ENCODE measurements around the gene LRMDA. TPM values are rescaled to one million over a fixed set of nuclear protein-coding genes. Genes with fewer than 3 reads are reported as not detected.

LRMDA gene
- total RNA-seq, 1 experiment from 2014 or later, result 4.8 TPM

DNA sequence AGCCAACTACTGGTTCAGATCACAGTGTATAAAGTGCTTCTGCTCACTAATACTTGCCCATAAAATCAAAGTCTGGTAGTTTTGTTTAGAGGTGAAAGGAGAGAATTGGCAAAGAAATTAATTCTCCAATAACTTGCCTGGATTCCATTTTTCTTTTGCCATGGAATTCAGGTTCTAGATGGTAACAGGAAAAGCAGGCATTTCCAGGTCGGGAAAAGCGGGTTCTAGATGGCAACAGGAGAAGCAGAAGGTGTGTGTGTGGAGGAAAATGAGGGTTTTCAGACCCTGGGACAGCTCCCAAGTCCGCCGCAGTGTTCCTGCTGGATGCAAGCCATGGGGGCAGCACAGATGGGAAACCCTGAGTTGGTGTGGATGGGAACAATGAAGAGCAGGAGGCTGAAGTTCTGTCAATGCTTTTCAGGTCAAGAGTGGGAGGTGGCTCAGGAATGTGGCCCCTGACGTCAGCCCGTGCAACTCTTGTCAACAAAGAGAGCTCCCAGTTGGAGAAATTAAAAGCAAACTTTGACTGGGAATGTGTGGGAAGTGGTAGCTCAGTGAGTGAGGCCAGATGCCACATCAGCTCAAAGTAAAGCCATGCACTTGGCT is 696.7 kb downstream of the LRMDA start:
- intact Hi-C loops (cut with micrococcal nuclease), result no loop called here
- H3K27ac ChIP-seq (ENCODE audit: low read depth, low read length), result no peak overlapping the region
- ChIA-PET POLR2A (no interaction called here), RAD21 (ENCODE audit: low non-redundant PET in 1 of 2, low total read pairs in 2 of 2, uncharacterized antibody in 2 of 2, unreplicated experiment in 2 of 2) (no interaction called here), CTCF (no interaction called here)
- no TSS peak for BruUV-seq (replicated peaks)
- no peaks in the 10 kb centered on the region for H3K9me3 ChIP-seq (ENCODE audit: control insufficient read depth in 1 of 2, insufficient read depth in 1 of 2, low read depth in 1 of 2, low read length in 2 of 2)
- no peak overlapping the region for H3K4me3 ChIP-seq (replicated peaks in 1 of 2; ENCODE audit: low read depth in 1 of 2, low read length in 2 of 2)
- no peak overlapping the region for H2AFZ ChIP-seq (ENCODE audit: low read depth, low read length, poor library complexity, severe bottlenecking)
- H3K4me2 ChIP-seq (ENCODE audit: low read length), result no peak overlapping the region
- H3K4me1 ChIP-seq (ENCODE audit: control insufficient read depth in 1 of 2, insufficient read depth in 2 of 2, low read length in 2 of 2), result no peaks in the 10 kb centered on the region
- H3K79me2 ChIP-seq (ENCODE audit: insufficient read depth, low read length), result no peaks in the 10 kb centered on the region
- DNase-seq (ENCODE audit: low read depth, low spot score), result no peak
- H3K9me2 ChIP-seq (ENCODE audit: insufficient read depth), result no peaks in the 10 kb centered on the region
- no peak overlapping the region for H3K9ac ChIP-seq (ENCODE audit: low read length)
- no peaks in the 10 kb centered on the region for H3K36me3 ChIP-seq (ENCODE audit: control insufficient read depth in 1 of 2, insufficient read depth in 2 of 2, low read length in 2 of 2)
- TF ChIP-seq CBX3 (IDR thresholded peaks at IDR 0.05; ENCODE audit: low read depth), result no peak
- no peak for TF ChIP-seq EGR1 (IDR thresholded peaks at IDR 0.05; ENCODE audit: low read depth)
- TF ChIP-seq, protein P1, sequence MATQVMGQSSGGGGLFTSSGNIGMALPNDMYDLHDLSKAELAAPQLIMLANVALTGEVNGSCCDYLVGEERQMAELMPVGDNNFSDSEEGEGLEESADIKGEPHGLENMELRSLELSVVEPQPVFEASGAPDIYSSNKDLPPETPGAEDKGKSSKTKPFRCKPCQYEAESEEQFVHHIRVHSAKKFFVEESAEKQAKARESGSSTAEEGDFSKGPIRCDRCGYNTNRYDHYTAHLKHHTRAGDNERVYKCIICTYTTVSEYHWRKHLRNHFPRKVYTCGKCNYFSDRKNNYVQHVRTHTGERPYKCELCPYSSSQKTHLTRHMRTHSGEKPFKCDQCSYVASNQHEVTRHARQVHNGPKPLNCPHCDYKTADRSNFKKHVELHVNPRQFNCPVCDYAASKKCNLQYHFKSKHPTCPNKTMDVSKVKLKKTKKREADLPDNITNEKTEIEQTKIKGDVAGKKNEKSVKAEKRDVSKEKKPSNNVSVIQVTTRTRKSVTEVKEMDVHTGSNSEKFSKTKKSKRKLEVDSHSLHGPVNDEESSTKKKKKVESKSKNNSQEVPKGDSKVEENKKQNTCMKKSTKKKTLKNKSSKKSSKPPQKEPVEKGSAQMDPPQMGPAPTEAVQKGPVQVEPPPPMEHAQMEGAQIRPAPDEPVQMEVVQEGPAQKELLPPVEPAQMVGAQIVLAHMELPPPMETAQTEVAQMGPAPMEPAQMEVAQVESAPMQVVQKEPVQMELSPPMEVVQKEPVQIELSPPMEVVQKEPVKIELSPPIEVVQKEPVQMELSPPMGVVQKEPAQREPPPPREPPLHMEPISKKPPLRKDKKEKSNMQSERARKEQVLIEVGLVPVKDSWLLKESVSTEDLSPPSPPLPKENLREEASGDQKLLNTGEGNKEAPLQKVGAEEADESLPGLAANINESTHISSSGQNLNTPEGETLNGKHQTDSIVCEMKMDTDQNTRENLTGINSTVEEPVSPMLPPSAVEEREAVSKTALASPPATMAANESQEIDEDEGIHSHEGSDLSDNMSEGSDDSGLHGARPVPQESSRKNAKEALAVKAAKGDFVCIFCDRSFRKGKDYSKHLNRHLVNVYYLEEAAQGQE (IDR thresholded peaks at IDR 0.05; ENCODE audit: low read depth), result no peak
- TF ChIP-seq SRF (IDR thresholded peaks at IDR 0.05; ENCODE audit: low read depth), result no peak
- TF ChIP-seq RAD21 (IDR thresholded peaks at IDR 0.05; ENCODE audit: low read depth), result no peak
- no peak for TF ChIP-seq SIN3A (IDR thresholded peaks at IDR 0.05; ENCODE audit: low read depth)
- TF ChIP-seq ZNF274 (IDR thresholded peaks at IDR 0.05; ENCODE audit: low read depth, low read length), result no peak
- TF ChIP-seq, protein P2, sequence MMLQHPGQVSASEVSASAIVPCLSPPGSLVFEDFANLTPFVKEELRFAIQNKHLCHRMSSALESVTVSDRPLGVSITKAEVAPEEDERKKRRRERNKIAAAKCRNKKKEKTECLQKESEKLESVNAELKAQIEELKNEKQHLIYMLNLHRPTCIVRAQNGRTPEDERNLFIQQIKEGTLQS (IDR thresholded peaks at IDR 0.05), result no peak
- TF ChIP-seq EZH2 (IDR thresholded peaks at IDR 0.05), result no peak
- TF ChIP-seq POLR2A (IDR thresholded peaks at IDR 0.05; ENCODE audit: borderline replicate concordance, extremely low read depth, insufficient read depth, insufficient read length), result no peak
- no peak for TF ChIP-seq YY1 (IDR thresholded peaks at IDR 0.05; ENCODE audit: extremely low read depth, insufficient replicate concordance, low read depth, low read length)
- TF ChIP-seq FOSL1 (IDR thresholded peaks at IDR 0.05; ENCODE audit: low read depth), result no peak
- no peak for TF ChIP-seq ZBTB33 (IDR thresholded peaks at IDR 0.05; ENCODE audit: extremely low read depth, insufficient replicate concordance, low read length)
- TF ChIP-seq, protein P3, sequence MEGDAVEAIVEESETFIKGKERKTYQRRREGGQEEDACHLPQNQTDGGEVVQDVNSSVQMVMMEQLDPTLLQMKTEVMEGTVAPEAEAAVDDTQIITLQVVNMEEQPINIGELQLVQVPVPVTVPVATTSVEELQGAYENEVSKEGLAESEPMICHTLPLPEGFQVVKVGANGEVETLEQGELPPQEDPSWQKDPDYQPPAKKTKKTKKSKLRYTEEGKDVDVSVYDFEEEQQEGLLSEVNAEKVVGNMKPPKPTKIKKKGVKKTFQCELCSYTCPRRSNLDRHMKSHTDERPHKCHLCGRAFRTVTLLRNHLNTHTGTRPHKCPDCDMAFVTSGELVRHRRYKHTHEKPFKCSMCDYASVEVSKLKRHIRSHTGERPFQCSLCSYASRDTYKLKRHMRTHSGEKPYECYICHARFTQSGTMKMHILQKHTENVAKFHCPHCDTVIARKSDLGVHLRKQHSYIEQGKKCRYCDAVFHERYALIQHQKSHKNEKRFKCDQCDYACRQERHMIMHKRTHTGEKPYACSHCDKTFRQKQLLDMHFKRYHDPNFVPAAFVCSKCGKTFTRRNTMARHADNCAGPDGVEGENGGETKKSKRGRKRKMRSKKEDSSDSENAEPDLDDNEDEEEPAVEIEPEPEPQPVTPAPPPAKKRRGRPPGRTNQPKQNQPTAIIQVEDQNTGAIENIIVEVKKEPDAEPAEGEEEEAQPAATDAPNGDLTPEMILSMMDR (IDR thresholded peaks at IDR 0.05 in 2 of 3, conservative IDR thresholded peaks at IDR 0.05 in 1 of 3; ENCODE audit: borderline replicate concordance in 1 of 3, insufficient read depth in 1 of 3, low read depth in 2 of 3, low read length in 2 of 3), result no peak
- no peak for TF ChIP-seq TCF7L2 (IDR thresholded peaks at IDR 0.05; ENCODE audit: borderline replicate concordance, extremely low read depth, insufficient read depth, insufficient read length)
- TF ChIP-seq SP1 (IDR thresholded peaks at IDR 0.05; ENCODE audit: low read depth), result no peak
- no peak for TF ChIP-seq POLR2AphosphoS5 (IDR thresholded peaks at IDR 0.05; ENCODE audit: low read depth, low read length)
- TF ChIP-seq ZFX (IDR thresholded peaks at IDR 0.05), result no peak
- no peak for TF ChIP-seq ELF1 (IDR thresholded peaks at IDR 0.05; ENCODE audit: borderline replicate concordance, low read depth)
- no peak for ATAC-seq
- H4K20me1 ChIP-seq (ENCODE audit: insufficient read depth), result no peaks in the 10 kb centered on the region
- H3K27me3 ChIP-seq (ENCODE audit: insufficient read depth, low read length), result peaks cover 41% of the 10 kb centered on the region

All from HCT116 (cell line).